K562 (cell line): Measurements from ENCODE around the gene RBM34. TPM values are rescaled to one million over a fixed set of nuclear protein-coding genes. Genes with fewer than 3 reads are reported as not detected.

Experiments used
- ARNT ChIP-seq, 2 experiments: fragments of 450-650 bp; IDR thresholded peaks; 2 replicates each; pipeline ENCODE4 v1.6.1; 2016; ENCODE audit warnings: mild to moderate bottlenecking in 1 of 2
- BCOR ChIP-seq: fragments of 450-650 bp; IDR thresholded peaks from 2 replicates; pipeline ENCODE4 v1.6.1; 2016
- CBFA2T3 ChIP-seq: fragments of 450-650 bp; IDR thresholded peaks from 2 replicates; pipeline ENCODE4 v1.6.1; 2017
- CBX5 ChIP-seq: IDR thresholded peaks from 2 replicates; pipeline ENCODE4 v1.6.1; 2014; ENCODE audit warnings: low read depth, borderline replicate concordance
- CEBPB ChIP-seq: fragments of 450-650 bp; IDR thresholded peaks from 2 replicates; pipeline ENCODE4 v1.6.1; 2016; ENCODE audit warnings: missing genetic modification characterization, missing compliant biosample characterization
- RBM34 ChIP-seq: fragments of 200-400 bp; formaldehyde crosslinking; IDR thresholded peaks from 2 replicates; pipeline ENCODE4 v1.6.1; 2018; ENCODE audit warnings: low read length, borderline replicate concordance; ENCODE audit not compliant: insufficient read depth
- SNIP1 ChIP-seq: fragments of 450-650 bp; IDR thresholded peaks from 2 replicates; pipeline ENCODE4 v1.7.1; 2017; ENCODE audit warnings: low read depth, mild to moderate bottlenecking
- TFAM ChIP-seq: fragments of 250-450 bp; sonication (Bioruptor Pico); conservative IDR thresholded peaks from 2 replicates; pipeline ENCODE4 v1.5.0; 2021; ENCODE audit warnings: mild to moderate bottlenecking, moderate library complexity
- WHSC1 ChIP-seq: IDR thresholded peaks from one replicate; pipeline ENCODE4 v1.6.1; 2012; ENCODE audit warnings: low read length, control low read depth, inconsistent platforms
- ZNF133 ChIP-seq: fragments of 250-450 bp; sonication (Bioruptor Pico); IDR thresholded peaks from 2 replicates; pipeline ENCODE4 v1.4.0; 2020; ENCODE audit warnings: mild to moderate bottlenecking
- ZNF436 ChIP-seq: fragments of 250-450, 450-650 bp; sonication (Bioruptor Pico); formaldehyde crosslinking; IDR thresholded peaks from 2 replicates; pipeline ENCODE4 v1.7.0; 2020; ENCODE audit warnings: mild to moderate bottlenecking
- polyA plus RNA-seq, 8 experiments: library from polyadenylated mRNA; depleted of rRNA in 4 of 8; stranded (reverse) in 5 of 8; unstranded in 3 of 8; fragments of >200 nt; fragmentation: Nextera tagmentation in 2 of 8; fragmentation: Illumina TruSeq in 1 of 8; extraction: Ambion mirVana in 2 of 8; extraction: Trizol in 1 of 8; gene quantifications; 2 replicates each; pipeline versions ENCODE4 v1.2.1 to v1.2.3, GENCODE V29; 2011 to 2014; ENCODE audit warnings: inconsistent platforms in 1 of 8, missing spikeins in 1 of 8
- total RNA-seq, 7 experiments: library from RNA; depleted of rRNA in 6 of 7; stranded (reverse); fragments of >200 nt in 6 of 7; fragmentation: Illumina TruSeq in 2 of 7; extraction: Trizol in 2 of 7; gene quantifications; 2 replicates each; pipeline versions ENCODE4 v1.2.1 to v1.2.3, GENCODE V29; 2011 to 2021; ENCODE audit warnings: low replicate concordance in 1 of 7
- TF ChIP-seq, protein P1 (sequence below): sonication (generic); formaldehyde crosslinking; IDR thresholded peaks from 2 replicates; pipeline ENCODE4 v1.8.1; 2023; ENCODE audit warnings: missing genetic modification reagents, mild to moderate bottlenecking, borderline replicate concordance
- TF ChIP-seq, protein P2 (sequence below), 2 experiments: fragments of 450-650 bp; IDR thresholded peaks; 2 replicates each; pipeline ENCODE4 v1.6.1; 2016; ENCODE audit warnings: mild to moderate bottlenecking in 2 of 2, borderline replicate concordance in 1 of 2, low read depth in 1 of 2, moderate library complexity in 1 of 2
- TF ChIP-seq, protein P3 (sequence below): fragments of 250-450 bp; sonication (Bioruptor Pico); IDR thresholded peaks from 2 replicates; pipeline ENCODE4 v1.5.0; 2021

The RBM34 gene
- total and polyA plus RNA-seq, 9 of the 15 experiments (the other 6 are each of a cell fraction or from before 2014, with no cell fraction given): 64.0 to 178 (median 124) TPM

DNA sequence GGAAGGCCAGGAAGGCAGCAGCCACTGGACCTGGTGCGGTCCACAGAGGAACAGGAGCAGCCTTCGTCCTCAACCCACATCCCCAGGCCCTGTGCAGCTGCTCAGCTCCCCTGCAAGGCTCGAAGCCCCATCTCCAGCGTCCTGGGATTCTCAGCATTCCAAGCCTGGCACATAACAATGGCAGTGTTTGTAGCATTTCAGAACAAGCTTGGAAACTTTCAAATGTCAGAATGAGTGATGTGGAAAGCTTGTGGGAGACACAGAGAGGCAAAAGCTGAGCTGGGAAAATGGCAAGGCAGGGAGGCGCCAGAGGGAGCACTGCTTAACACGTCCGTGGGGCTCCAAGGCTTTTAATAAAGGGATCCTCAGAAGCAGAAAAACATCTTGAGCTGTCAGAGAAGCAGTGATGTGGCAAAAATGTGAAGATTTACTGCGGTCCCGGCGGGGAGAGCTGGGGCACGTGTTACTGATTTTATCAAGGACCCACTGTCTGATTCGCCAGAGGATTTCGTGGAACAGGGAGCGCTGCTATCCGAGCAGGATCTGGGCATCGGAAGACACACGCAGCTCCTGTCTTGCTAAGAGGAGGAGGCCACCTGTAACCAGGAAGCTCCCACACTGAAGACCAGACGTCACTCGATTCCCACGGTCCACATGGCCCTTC is 70.5 kb downstream of the RBM34 start (continued):
- TF ChIP-seq, protein P1, sequence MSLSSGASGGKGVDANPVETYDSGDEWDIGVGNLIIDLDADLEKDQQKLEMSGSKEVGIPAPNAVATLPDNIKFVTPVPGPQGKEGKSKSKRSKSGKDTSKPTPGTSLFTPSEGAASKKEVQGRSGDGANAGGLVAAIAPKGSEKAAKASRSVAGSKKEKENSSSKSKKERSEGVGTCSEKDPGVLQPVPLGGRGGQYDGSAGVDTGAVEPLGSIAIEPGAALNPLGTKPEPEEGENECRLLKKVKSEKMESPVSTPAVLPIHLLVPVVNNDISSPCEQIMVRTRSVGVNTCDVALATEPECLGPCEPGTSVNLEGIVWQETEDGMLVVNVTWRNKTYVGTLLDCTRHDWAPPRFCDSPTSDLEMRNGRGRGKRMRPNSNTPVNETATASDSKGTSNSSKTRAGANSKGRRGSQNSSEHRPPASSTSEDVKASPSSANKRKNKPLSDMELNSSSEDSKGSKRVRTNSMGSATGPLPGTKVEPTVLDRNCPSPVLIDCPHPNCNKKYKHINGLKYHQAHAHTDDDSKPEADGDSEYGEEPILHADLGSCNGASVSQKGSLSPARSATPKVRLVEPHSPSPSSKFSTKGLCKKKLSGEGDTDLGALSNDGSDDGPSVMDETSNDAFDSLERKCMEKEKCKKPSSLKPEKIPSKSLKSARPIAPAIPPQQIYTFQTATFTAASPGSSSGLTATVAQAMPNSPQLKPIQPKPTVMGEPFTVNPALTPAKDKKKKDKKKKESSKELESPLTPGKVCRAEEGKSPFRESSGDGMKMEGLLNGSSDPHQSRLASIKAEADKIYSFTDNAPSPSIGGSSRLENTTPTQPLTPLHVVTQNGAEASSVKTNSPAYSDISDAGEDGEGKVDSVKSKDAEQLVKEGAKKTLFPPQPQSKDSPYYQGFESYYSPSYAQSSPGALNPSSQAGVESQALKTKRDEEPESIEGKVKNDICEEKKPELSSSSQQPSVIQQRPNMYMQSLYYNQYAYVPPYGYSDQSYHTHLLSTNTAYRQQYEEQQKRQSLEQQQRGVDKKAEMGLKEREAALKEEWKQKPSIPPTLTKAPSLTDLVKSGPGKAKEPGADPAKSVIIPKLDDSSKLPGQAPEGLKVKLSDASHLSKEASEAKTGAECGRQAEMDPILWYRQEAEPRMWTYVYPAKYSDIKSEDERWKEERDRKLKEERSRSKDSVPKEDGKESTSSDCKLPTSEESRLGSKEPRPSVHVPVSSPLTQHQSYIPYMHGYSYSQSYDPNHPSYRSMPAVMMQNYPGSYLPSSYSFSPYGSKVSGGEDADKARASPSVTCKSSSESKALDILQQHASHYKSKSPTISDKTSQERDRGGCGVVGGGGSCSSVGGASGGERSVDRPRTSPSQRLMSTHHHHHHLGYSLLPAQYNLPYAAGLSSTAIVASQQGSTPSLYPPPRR: no peak
- TF ChIP-seq CBX5 (no peak), ZNF436 (CRISPR knock-in tag) (no peak), RBM34 (no peak), CBFA2T3 (peak; percentile 28; the same call in 1 of the 2 replicates), SNIP1 (no peak), ZNF133 (CRISPR knock-in tag) (no peak), CEBPB (tag) (no peak), TFAM (CRISPR knock-in tag) (no peak), WHSC1 (no peak), ARNT (IDR thresholded peaks at IDR 0.05) (no peak), BCOR (peak; percentile 59; the same call in 1 of the 2 replicates)
- TF ChIP-seq, protein P2, sequence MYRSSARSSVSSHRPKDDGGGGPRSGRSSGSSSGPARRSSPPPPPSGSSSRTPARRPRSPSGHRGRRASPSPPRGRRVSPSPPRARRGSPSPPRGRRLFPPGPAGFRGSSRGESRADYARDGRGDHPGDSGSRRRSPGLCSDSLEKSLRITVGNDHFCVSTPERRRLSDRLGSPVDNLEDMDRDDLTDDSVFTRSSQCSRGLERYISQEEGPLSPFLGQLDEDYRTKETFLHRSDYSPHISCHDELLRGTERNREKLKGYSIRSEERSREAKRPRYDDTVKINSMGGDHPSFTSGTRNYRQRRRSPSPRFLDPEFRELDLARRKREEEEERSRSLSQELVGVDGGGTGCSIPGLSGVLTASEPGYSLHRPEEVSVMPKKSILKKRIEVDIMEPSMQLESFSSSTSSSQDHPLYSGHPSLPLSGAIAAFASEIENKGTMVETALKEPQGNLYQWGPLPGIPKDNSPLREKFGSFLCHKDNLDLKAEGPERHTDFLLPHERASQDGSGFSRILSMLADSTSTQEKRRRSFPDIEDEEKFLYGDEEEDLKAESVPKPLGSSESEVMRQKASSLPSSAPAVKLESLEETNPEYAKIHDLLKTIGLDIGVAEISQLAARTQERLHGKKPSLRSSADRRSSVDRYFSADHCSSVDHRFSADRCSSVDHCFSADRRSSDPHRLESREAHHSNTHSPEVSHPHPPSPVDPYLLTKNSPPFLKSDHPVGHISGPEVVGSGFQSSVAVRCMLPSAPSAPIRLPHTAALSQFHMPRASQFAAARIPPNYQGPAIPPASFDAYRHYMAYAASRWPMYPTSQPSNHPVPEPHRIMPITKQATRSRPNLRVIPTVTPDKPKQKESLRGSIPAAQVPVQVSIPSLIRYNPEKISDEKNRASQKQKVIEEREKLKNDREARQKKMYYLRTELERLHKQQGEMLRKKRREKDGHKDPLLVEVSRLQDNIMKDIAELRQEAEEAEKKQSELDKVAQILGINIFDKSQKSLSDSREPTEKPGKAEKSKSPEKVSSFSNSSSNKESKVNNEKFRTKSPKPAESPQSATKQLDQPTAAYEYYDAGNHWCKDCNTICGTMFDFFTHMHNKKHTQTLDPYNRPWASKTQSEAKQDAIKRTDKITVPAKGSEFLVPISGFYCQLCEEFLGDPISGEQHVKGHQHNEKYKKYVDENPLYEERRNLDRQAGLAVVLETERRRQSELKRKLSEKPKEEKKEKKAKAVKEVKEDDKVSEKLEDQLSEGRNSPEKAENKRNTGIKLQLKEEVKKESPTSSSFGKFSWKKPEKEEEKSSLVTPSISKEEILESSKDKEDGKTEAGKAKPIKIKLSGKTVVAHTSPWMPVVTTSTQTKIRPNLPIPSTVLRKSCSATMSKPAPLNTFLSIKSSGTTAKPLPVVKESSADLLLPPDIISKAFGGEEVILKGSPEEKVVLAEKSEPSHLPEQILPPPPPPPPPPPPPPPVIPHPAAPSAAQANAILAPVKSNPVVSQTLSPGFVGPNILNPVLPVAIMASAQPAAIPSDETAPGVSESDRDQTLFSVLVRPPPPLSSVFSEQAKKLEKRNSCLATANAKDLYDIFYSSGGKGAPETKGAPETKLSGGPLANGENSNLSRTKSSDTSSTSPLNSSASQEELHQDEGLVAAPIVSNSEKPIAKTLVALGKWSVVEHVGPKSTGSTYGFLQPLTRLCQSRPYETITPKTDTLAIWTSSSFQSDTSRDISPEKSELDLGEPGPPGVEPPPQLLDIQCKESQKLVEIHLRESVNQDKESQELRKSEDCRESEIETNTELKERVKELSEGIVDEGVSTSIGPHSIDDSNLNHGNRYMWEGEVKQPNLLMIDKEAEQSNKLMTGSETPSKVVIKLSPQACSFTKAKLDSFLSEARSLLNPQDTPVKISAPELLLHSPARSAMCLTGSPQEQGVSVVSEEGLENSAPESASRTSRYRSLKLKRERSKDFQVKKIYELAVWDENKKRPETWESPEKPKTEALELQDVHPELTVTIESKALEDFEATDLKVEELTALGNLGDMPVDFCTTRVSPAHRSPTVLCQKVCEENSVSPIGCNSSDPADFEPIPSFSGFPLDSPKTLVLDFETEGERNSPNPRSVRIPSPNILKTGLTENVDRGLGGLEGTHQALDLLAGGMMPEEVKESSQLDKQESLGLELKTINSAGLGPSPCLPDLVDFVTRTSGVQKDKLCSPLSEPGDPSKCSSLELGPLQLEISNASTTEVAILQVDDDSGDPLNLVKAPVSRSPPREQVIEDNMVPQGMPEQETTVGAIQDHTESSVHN (IDR thresholded peaks at IDR 0.05; ENCODE audit: borderline replicate concordance in 1 of 2, low read depth in 1 of 2): peak in 1 of 2 experiments; percentile 86; a peak in 2 of 4 replicates
- TF ChIP-seq, protein P3, sequence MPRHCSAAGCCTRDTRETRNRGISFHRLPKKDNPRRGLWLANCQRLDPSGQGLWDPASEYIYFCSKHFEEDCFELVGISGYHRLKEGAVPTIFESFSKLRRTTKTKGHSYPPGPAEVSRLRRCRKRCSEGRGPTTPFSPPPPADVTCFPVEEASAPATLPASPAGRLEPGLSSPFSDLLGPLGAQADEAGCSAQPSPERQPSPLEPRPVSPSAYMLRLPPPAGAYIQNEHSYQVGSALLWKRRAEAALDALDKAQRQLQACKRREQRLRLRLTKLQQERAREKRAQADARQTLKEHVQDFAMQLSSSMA (CRISPR knock-in tag): no peak
